OCI-LY7 (cell line): ENCODE results near the gene RGPD3.
"Not testable (repeated sequence)": the region's sequence is repeated elsewhere in the genome, so short reads cannot be mapped to it uniquely, and the experiment has no call there.

ENCODE experiments used
- EZH2phosphoT487 ChIP-seq: fragments of 200-600 bp; sonication (generic); IDR thresholded peaks from 2 replicates; pipeline ENCODE4 v1.6.1; 2018; ENCODE audit warnings: low read depth, borderline replicate concordance, mild to moderate bottlenecking, mixed run types, antibody characterized with exemption, low read length, moderate library complexity, mixed read lengths
- TF ChIP-seq, protein P1 (sequence below): fragments of 200-600 bp; sonication (generic); conservative IDR thresholded peaks from 2 replicates; pipeline ENCODE4 v1.5.1; 2014; ENCODE audit warnings: mild to moderate bottlenecking, antibody characterized with exemption, low read length, moderate library complexity, mixed read lengths

- TF ChIP-seq, protein P1, sequence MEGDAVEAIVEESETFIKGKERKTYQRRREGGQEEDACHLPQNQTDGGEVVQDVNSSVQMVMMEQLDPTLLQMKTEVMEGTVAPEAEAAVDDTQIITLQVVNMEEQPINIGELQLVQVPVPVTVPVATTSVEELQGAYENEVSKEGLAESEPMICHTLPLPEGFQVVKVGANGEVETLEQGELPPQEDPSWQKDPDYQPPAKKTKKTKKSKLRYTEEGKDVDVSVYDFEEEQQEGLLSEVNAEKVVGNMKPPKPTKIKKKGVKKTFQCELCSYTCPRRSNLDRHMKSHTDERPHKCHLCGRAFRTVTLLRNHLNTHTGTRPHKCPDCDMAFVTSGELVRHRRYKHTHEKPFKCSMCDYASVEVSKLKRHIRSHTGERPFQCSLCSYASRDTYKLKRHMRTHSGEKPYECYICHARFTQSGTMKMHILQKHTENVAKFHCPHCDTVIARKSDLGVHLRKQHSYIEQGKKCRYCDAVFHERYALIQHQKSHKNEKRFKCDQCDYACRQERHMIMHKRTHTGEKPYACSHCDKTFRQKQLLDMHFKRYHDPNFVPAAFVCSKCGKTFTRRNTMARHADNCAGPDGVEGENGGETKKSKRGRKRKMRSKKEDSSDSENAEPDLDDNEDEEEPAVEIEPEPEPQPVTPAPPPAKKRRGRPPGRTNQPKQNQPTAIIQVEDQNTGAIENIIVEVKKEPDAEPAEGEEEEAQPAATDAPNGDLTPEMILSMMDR = not testable (repeated sequence)
- TF ChIP-seq EZH2phosphoT487 = not testable (repeated sequence)
Measured at GRCh38 chr2:106461882-106462281, 6.3 kb downstream of the RGPD3 start.
